GM12878 (cell line): ENCODE measurements around the gene SIGMAR1. TPM values are rescaled to one million over a fixed set of nuclear protein-coding genes. Genes with fewer than 3 reads are reported as not detected.
A peak's percentile ranks its signal among the peaks of the same experiment; 100 is the strongest.

Experiments
- CBFB ChIP-seq: IDR thresholded peaks from 2 replicates; pipeline ENCODE4 v1.6.1; 2016; ENCODE audit warnings: antibody characterized with exemption, low read depth
- CBX5 ChIP-seq: sonication (generic); IDR thresholded peaks from 2 replicates; pipeline ENCODE4 v1.6.1; 2016; ENCODE audit warnings: low read depth, moderate library complexity, mild to moderate bottlenecking, inconsistent platforms
- CREM ChIP-seq: IDR thresholded peaks from 2 replicates; pipeline ENCODE4 v1.6.1; 2014; ENCODE audit warnings: antibody characterized with exemption, low read depth
- ETV6 ChIP-seq, 2 experiments: fragments of 450-650 bp in 1 of 2; IDR thresholded peaks in 1 of 2; conservative IDR thresholded peaks in 1 of 2; 2 replicates each; pipeline ENCODE4 v1.6.1; 2014; ENCODE audit warnings: antibody characterized with exemption in 1 of 2, borderline replicate concordance in 1 of 2, low read depth in 1 of 2, mild to moderate bottlenecking in 1 of 2, moderate library complexity in 1 of 2
- GABPA ChIP-seq: IDR thresholded peaks from 2 replicates; pipeline ENCODE4 v1.6.1; 2014; ENCODE audit warnings: antibody characterized with exemption, low read depth, mild to moderate bottlenecking, inconsistent platforms
- IRF3 ChIP-seq: fragments of 450-650 bp; IDR thresholded peaks from 2 replicates; pipeline ENCODE4 v1.6.1; 2014; ENCODE audit warnings: mild to moderate bottlenecking
- MAX ChIP-seq: IDR thresholded peaks from 2 replicates; pipeline ENCODE4 v1.6.1; 2012; ENCODE audit warnings: low read depth, low read length, improper control_type of control experiment
- PAX5 ChIP-seq: IDR thresholded peaks from 2 replicates; pipeline ENCODE4 v1.6.1; 2011; ENCODE audit warnings: low read depth, low read length, borderline replicate concordance
- PBX3 ChIP-seq: IDR thresholded peaks from 2 replicates; pipeline ENCODE4 v1.6.1; 2011; ENCODE audit warnings: mild to moderate bottlenecking, low read depth, low read length, moderate library complexity; ENCODE audit not compliant: insufficient replicate concordance
- POLR2AphosphoS5 ChIP-seq: IDR thresholded peaks from 2 replicates; pipeline ENCODE4 v1.6.1; 2011; ENCODE audit warnings: mild to moderate bottlenecking, low read length, inconsistent platforms
- SMARCA5 ChIP-seq: fragments of 450-650 bp; IDR thresholded peaks from 2 replicates; pipeline ENCODE4 v1.6.1; 2017; ENCODE audit warnings: mild to moderate bottlenecking
- SREBF2 ChIP-seq: IDR thresholded peaks from 2 replicates; pipeline ENCODE4 v1.6.1; 2012; ENCODE audit warnings: mild to moderate bottlenecking, low read length
- ZBTB4 ChIP-seq: fragments of 450-650 bp; formaldehyde crosslinking; IDR thresholded peaks from 2 replicates; pipeline ENCODE4 v1.4.0; 2022; ENCODE audit warnings: mild to moderate bottlenecking, moderate library complexity
- ZSCAN29 ChIP-seq: fragments of 450-650 bp; IDR thresholded peaks from 2 replicates; pipeline ENCODE4 v1.6.1; 2017; ENCODE audit warnings: mild to moderate bottlenecking, moderate library complexity
- polyA plus RNA-seq, 11 experiments: library from polyadenylated mRNA; depleted of rRNA in 4 of 11; unstranded in 6 of 11; stranded (reverse) in 5 of 11; fragments of >200 nt; fragmentation: Nextera tagmentation in 4 of 11; fragmentation: Illumina TruSeq in 1 of 11; extraction: Ambion mirVana in 4 of 11; extraction: Trizol in 1 of 11; gene quantifications; 1 replicate in 1 of 11; 2 replicates in 10 of 11; pipeline versions ENCODE4 v1.2.1 to v1.2.3, GENCODE V29; 2011 to 2016; ENCODE audit warnings: inconsistent platforms in 2 of 11, missing spikeins in 2 of 11, low read depth in 1 of 11
- total RNA-seq, 4 experiments: library from RNA; depleted of rRNA in 3 of 4; stranded (reverse); fragments of >200 nt in 3 of 4; fragmentation: Illumina TruSeq in 1 of 4; extraction: Trizol in 1 of 4; gene quantifications; 2 replicates each; pipeline versions ENCODE4 v1.2.1 to v1.2.3, GENCODE V29; 2013 to 2021
- TF ChIP-seq, protein P1 (sequence below): fragments of 450-650 bp; IDR thresholded peaks from 2 replicates; pipeline ENCODE4 v1.6.1; 2018; ENCODE audit warnings: mild to moderate bottlenecking, low read depth, moderate library complexity; ENCODE audit not compliant: partially characterized antibody
- TF ChIP-seq, protein P2 (sequence below): IDR thresholded peaks from 2 replicates; pipeline ENCODE4 v1.6.1; 2011; ENCODE audit warnings: low read depth, mild to moderate bottlenecking, low read length, moderate library complexity, borderline replicate concordance; ENCODE audit errors: extremely low read depth
- TF ChIP-seq, protein P3 (sequence below): fragments of 450-650 bp; IDR thresholded peaks from 2 replicates; pipeline ENCODE4 v1.6.1; 2018; ENCODE audit warnings: borderline replicate concordance, mild to moderate bottlenecking; ENCODE audit not compliant: partially characterized antibody

Gene SIGMAR1
- total and polyA plus RNA-seq, 10 of the 15 experiments (the other 5 are each of a cell fraction or from before 2014, with no cell fraction given): 7.1 to 133 (median 69.5) TPM

DNA sequence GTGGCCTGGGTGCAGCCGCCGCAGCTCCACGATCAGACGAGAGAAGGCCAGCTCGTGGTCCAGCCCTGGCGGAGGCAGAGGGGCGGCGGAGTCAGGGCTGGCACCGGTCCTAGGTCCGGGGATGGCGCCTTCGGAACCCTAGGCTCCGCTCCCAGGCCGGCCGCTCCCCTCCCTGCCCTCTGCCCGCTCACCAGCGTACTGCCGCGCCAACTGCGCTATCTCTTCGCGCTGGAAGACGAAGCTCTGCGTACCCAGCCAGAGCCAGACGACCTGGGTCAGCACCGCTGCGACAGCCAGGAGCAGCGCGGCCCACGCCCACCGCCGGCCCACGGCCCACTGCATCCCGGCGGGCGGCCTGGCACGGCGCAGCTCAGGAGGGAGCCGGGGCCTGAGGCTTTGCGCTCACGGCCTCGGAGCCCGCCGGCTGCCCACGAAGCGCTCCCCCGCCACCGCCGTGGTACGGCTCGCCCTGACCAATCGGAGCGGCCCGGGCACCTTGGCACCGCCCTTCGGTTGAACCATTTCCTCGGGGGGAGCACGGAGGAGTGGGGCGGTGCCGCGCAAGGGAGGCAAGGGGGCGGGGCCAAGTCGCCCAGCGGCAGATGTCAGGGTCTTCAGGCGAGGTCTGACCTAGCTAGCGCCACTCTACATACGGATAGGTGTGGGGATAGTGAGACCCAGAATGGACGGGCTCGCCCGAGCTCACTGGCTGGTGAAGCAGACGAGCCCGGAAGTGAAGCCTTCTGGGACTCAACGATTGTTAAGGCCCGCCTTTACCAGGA lies at the start of gene SIGMAR1 (continued):
- TF ChIP-seq PBX3: no peak
- TF ChIP-seq GABPA: no peak
- no peak for TF ChIP-seq ZSCAN29
- no peak for TF ChIP-seq CBFB
- TF ChIP-seq CREM: peak; percentile 40; the same call in 1 of the 2 replicates
- TF ChIP-seq ETV6 (conservative IDR thresholded peaks at IDR 0.05 in 1 of 2, IDR thresholded peaks at IDR 0.05 in 1 of 2; ENCODE audit: borderline replicate concordance in 1 of 2, low read depth in 1 of 2): no peak
- peak; percentile 85; the same call in 1 of the 2 replicates for TF ChIP-seq MAX
- peak; percentile 65; the same call in 1 of the 2 replicates for TF ChIP-seq POLR2AphosphoS5
- TF ChIP-seq ZBTB4 (CRISPR knock-in tag): no peak
- TF ChIP-seq, protein P1, sequence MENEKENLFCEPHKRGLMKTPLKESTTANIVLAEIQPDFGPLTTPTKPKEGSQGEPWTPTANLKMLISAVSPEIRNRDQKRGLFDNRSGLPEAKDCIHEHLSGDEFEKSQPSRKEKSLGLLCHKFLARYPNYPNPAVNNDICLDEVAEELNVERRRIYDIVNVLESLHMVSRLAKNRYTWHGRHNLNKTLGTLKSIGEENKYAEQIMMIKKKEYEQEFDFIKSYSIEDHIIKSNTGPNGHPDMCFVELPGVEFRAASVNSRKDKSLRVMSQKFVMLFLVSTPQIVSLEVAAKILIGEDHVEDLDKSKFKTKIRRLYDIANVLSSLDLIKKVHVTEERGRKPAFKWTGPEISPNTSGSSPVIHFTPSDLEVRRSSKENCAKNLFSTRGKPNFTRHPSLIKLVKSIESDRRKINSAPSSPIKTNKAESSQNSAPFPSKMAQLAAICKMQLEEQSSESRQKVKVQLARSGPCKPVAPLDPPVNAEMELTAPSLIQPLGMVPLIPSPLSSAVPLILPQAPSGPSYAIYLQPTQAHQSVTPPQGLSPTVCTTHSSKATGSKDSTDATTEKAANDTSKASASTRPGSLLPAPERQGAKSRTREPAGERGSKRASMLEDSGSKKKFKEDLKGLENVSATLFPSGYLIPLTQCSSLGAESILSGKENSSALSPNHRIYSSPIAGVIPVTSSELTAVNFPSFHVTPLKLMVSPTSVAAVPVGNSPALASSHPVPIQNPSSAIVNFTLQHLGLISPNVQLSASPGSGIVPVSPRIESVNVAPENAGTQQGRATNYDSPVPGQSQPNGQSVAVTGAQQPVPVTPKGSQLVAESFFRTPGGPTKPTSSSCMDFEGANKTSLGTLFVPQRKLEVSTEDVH: no peak
- TF ChIP-seq PAX5: no peak
- TF ChIP-seq, protein P2, sequence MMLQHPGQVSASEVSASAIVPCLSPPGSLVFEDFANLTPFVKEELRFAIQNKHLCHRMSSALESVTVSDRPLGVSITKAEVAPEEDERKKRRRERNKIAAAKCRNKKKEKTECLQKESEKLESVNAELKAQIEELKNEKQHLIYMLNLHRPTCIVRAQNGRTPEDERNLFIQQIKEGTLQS: no peak
- no peak for TF ChIP-seq CBX5
- TF ChIP-seq SREBF2: no peak
- no peak for TF ChIP-seq IRF3
- TF ChIP-seq SMARCA5: peak; percentile 80; the same call in 1 of the 2 replicates
- TF ChIP-seq, protein P3, sequence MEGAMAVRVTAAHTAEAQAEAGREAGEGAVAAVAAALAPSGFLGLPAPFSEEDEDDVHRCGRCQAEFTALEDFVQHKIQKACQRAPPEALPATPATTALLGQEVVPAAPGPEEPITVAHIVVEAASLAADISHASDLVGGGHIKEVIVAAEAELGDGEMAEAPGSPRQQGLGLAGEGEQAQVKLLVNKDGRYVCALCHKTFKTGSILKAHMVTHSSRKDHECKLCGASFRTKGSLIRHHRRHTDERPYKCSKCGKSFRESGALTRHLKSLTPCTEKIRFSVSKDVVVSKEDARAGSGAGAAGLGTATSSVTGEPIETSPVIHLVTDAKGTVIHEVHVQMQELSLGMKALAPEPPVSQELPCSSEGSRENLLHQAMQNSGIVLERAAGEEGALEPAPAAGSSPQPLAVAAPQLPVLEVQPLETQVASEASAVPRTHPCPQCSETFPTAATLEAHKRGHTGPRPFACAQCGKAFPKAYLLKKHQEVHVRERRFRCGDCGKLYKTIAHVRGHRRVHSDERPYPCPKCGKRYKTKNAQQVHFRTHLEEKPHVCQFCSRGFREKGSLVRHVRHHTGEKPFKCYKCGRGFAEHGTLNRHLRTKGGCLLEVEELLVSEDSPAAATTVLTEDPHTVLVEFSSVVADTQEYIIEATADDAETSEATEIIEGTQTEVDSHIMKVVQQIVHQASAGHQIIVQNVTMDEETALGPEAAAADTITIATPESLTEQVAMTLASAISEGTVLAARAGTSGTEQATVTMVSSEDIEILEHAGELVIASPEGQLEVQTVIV: peak; percentile 50
